Psoas muscle (tissue), 8 donors: Measurements from ENCODE around the gene ATG2B. TPM values are rescaled to one million over a fixed set of nuclear protein-coding genes. Genes with fewer than 3 reads are reported as not detected.

ENCODE experiments used
- ATAC-seq, 4 donors: fragments of 200-7000 bp; cut with Tn5 transposase; one replicate each; pipeline ENCODE4 v1.9.1; 2020; ENCODE audit warnings: moderate library complexity in 3 of 4, mild to moderate bottlenecking in 2 of 4
- DNase-seq, 2 donors: peaks; one replicate each; pipeline ENCODE4 v3.0.0-alpha.2; 2020
- H3K27ac ChIP-seq: fragments of 200-600 bp; one replicate; pipeline ENCODE4 v1.8.0; 2022
- H3K27me3 ChIP-seq, 3 donors: fragments of 200-600 bp in 1 of 3; one replicate each; pipeline versions ENCODE4 v1.6.1 to v1.8.0; 2013 to 2022; ENCODE audit warnings: low read length in 2 of 3, mild to moderate bottlenecking in 2 of 3, moderate library complexity in 1 of 3; ENCODE audit not compliant: insufficient read depth in 3 of 3
- H3K36me3 ChIP-seq, 2 donors: fragments of 200-600 bp in 1 of 2; one replicate each; pipeline versions ENCODE4 v1.6.1 to v1.8.0; 2013 to 2022; ENCODE audit warnings: low read depth in 1 of 2, mild to moderate bottlenecking in 1 of 2, moderate library complexity in 1 of 2; ENCODE audit not compliant: insufficient read depth in 1 of 2
- H3K4me1 ChIP-seq: fragments of 200-600 bp; one replicate; pipeline ENCODE4 v1.8.0; 2022
- H3K4me3 ChIP-seq: fragments of 200-600 bp; one replicate; pipeline ENCODE4 v1.8.0; 2022; ENCODE audit warnings: mild to moderate bottlenecking
- H3K9me3 ChIP-seq: fragments of 200-600 bp; one replicate; pipeline ENCODE4 v1.8.0; 2022
- WGBS, 3 donors: extraction: QIAGEN DNeasy Blood & Tissue Kit; methylation state at CpG; one replicate each; pipeline versions ENCODE4 v1.1.6 to v1.1.7; 2013; 5-methylcytosine and 5-hydroxymethylcytosine counted together
- intact Hi-C, 2 donors: fragments of 100-400 bp; cut with DNase I; formaldehyde crosslinking; loops; one replicate each; pipeline versions ENCODE4 v1.11.0 to v1.14.2; 2022
- polyA plus RNA-seq, 3 donors: library from polyadenylated mRNA; stranded (reverse); fragments of 200-250 nt; gene quantifications; one replicate each; pipeline ENCODE4 v1.2.3, GENCODE V29; 2013
- total RNA-seq, 4 donors: library from RNA; stranded (reverse); fragmentation: NEBNext Ultra II Directional in 2 of 4; extraction: Animal tissue kit (Norgen Biotek cat#: 25700) in 2 of 4; gene quantifications; one replicate each; pipeline versions ENCODE4 v1.2.1 to v1.2.4, GENCODE V29; 2021 to 2023
- TF ChIP-seq, protein P1 (sequence below): fragments of 200-600 bp; IDR thresholded peaks from one replicate; pipeline ENCODE4 v1.8.0; 2022; ENCODE audit warnings: antibody characterized with exemption
- donor health status: healthy with polysubstance abuse.
- donor health status: DM: no; HTN: no; CAD: no; lungs with moderate emphysema.
- donor health status: Bipolar disorder and iron deficiency.
- donor health status: healthy.
- donor health status: DM: yes; HTN: yes; CAD: no.
- donor health status: DM: no; HTN: no; CAD: no.
- donor health status: DM: no; HTN: no; CAD: no.
- donor health status: DM: yes; HTN: yes; CAD: no.

The ATG2B gene
- total and polyA plus RNA-seq, 7 donors: 2.7 to 21.5 (median 12.6) TPM

DNA sequence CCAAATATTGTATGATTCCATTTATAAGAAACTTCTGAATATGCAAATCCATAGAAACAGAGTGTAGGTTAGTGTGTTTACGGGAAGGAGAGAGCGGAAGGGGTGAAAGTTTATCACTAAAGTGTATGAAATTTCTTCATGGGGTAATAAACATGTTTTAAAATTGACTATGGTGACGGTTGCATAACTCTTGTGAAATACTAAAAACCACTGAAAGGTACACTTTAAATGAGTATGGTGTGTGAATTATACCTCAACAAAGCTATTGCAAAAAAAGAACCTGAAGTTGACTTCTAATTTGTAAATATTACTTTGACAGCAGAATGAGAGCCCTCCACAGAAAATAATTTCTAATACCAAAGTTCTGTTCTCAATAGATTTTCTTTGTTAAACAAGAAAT, 47.1 kb downstream of the ATG2B start:
- WGBS, 3 donors: 95 to 99% (median 96%) methylated on average over 3 of the region's 3 CpGs
- Histone ChIP-seq H3K9me3 (no peaks in the 10 kb centered on the region), H3K27ac (no peak overlapping the region), H3K27me3 (no peaks in the 10 kb centered on the region), H3K4me3 (no peak overlapping the region), H3K4me1 (no peaks in the 10 kb centered on the region), H3K36me3 (peaks cover 0 to 100% of the 10 kb centered on the region in 2 donors)
- intact Hi-C loops: loop anchor here in 1 of 2 donors (10.0 kb wide), 1 partner anchor 219 kb away; no protein-coding TSS in a partner anchor
- ATAC-seq (no peak), DNase-seq (no peak)
- TF ChIP-seq, protein P1, sequence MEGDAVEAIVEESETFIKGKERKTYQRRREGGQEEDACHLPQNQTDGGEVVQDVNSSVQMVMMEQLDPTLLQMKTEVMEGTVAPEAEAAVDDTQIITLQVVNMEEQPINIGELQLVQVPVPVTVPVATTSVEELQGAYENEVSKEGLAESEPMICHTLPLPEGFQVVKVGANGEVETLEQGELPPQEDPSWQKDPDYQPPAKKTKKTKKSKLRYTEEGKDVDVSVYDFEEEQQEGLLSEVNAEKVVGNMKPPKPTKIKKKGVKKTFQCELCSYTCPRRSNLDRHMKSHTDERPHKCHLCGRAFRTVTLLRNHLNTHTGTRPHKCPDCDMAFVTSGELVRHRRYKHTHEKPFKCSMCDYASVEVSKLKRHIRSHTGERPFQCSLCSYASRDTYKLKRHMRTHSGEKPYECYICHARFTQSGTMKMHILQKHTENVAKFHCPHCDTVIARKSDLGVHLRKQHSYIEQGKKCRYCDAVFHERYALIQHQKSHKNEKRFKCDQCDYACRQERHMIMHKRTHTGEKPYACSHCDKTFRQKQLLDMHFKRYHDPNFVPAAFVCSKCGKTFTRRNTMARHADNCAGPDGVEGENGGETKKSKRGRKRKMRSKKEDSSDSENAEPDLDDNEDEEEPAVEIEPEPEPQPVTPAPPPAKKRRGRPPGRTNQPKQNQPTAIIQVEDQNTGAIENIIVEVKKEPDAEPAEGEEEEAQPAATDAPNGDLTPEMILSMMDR: no peak

DNA sequence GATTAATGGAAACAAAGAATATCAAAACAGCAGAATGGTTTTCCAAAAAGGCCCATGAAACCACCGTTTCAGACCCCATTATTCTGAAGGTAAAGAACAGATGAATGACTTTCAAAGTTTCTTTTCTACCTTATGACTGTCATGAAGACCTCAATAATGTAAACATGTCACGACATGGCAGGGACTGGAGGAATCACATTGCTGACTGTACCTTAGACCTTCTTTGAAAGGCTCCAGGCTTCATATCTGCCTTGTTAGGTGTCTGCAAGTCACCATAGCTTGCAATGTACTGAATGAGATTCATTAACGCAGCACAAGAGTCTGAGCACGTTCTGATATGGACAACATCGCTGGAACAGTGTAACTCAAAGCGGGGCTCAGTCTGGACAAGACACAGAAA, 52.2 kb downstream of the ATG2B start:
- 92 to 94% (median 94%) methylated on average over 6 of the region's 6 CpGs for WGBS, 3 donors
- DNase-seq: no peak
- Histone ChIP-seq H3K27ac (no peak overlapping the region), H3K36me3 (peaks cover 7 to 97% of the 10 kb centered on the region in 2 donors), H3K9me3 (no peaks in the 10 kb centered on the region), H3K4me3 (no peak overlapping the region), H3K27me3 (no peaks in the 10 kb centered on the region), H3K4me1 (no peaks in the 10 kb centered on the region)
- no peak for ATAC-seq
- TF ChIP-seq, protein P1: no peak
- intact Hi-C loops: loop anchor here in 1 of 2 donors (10.0 kb wide), 1 partner anchor 224 kb away; no protein-coding TSS in a partner anchor

DNA sequence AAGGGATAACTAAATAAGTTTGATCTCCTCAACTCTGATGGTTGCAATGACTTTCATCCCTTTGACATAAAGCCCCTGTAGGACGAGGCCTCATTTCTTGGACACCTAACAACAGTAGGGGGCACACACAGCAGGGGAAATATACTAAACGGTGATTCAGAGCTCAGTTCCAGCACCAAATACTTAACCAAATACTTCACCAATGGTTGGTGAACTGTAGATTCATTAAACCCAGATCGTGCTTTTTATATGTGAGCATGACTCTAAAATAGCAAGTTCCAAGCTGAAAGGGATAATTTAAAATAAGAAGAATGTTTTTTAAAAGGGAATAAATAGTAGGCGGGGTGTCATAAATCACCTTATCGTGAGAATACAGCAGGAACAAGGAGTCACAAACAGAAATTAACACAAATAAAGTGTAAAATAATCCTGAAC, 53.2 kb downstream of the ATG2B start:
- H3K4me1 ChIP-seq: no peaks in the 10 kb centered on the region
- H3K36me3 ChIP-seq: peaks cover 7 to 97% of the 10 kb centered on the region in 2 donors
- no peak for ATAC-seq
- H3K27me3 ChIP-seq: no peaks in the 10 kb centered on the region
- DNase-seq: no peak
- TF ChIP-seq, protein P1: no peak
- no peaks in the 10 kb centered on the region for H3K9me3 ChIP-seq
- intact Hi-C loops: loop anchor here (10.0 kb wide), 3 partner anchors 225 to 255 kb away; no protein-coding TSS in a partner anchor
- WGBS, 3 donors: 68 to 81% (median 74%) methylated on average over 5 of the region's 5 CpGs
- no peak overlapping the region for H3K4me3 ChIP-seq
- H3K27ac ChIP-seq: no peak overlapping the region

DNA sequence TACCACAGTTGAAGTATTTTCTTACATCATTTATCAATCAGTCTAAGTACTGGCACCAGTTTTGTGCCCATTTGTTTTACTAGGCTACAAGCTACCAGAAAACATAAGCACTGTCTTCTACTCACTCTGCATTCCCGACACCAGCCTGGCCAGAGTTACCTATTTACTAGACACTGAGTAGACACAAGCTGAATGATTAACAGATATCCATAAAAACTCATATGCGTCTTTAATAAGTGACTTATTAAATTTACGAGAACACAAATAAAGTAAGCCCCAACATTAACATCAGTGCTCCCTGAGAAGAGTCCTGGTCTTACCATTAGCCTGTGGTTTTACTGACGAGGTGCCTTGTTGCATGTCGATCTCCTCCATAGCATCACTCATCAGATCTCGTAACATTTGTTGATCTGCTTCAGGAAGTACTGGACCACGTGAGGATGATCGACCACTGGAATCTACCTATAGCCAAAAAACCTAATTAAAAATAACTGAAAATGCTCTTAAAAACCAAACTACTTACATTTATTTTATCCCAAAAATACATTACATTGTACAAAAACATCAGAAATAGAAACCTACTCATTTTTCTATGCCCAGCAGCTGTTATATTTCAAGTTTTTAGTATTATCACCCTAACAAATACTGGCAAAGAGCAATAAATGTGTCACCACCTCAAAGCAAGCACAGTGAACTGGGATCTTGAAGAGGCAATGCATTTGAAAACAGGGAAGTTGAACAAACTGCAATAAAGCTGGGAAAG, 53.8 kb downstream of the ATG2B start:
- Histone ChIP-seq H3K27ac (no peak overlapping the region), H3K36me3 (peaks cover 7 to 97% of the 10 kb centered on the region in 2 donors), H3K27me3 (no peaks in the 10 kb centered on the region), H3K9me3 (no peaks in the 10 kb centered on the region), H3K4me1 (no peaks in the 10 kb centered on the region), H3K4me3 (no peak overlapping the region)
- intact Hi-C loops: loop anchor here (10.0 kb wide), 2 partner anchors 245 to 255 kb away; no protein-coding TSS in a partner anchor
- no peak for ATAC-seq
- TF ChIP-seq, protein P1: no peak
- no peak for DNase-seq
- 91 to 95% (median 91%) methylated on average over 8 of the region's 8 CpGs for WGBS, 3 donors
